Fibroblast of mammary gland (primary cell): ENCODE results near the gene PTGDR.
A peak's percentile ranks its signal among the peaks of the same experiment; 100 is the strongest.

Experiments
- DNase-seq: peaks from one replicate; pipeline ENCODE4 v3.0.0-alpha.2; 2010; ENCODE audit warnings: low read depth
- H3K4me3 ChIP-seq: 2 replicates; pipeline ENCODE4 v1.5.1; 2011; ENCODE audit warnings: low read depth, mild to moderate bottlenecking, low read length, moderate library complexity; ENCODE audit not compliant: control insufficient read depth
- TF ChIP-seq, protein P1 (sequence below): conservative IDR thresholded peaks from 2 replicates; pipeline ENCODE4 v1.5.1; 2011; ENCODE audit warnings: low read depth, low read length, inconsistent platforms; ENCODE audit not compliant: control insufficient read depth, insufficient read depth

Gene PTGDR

GRCh38 chr14:52305014-52305413 lies 37.5 kb downstream of the PTGDR start:
- DNase-seq, result no peak
- H3K4me3 ChIP-seq, result no peak overlapping the region
- TF ChIP-seq, protein P1, sequence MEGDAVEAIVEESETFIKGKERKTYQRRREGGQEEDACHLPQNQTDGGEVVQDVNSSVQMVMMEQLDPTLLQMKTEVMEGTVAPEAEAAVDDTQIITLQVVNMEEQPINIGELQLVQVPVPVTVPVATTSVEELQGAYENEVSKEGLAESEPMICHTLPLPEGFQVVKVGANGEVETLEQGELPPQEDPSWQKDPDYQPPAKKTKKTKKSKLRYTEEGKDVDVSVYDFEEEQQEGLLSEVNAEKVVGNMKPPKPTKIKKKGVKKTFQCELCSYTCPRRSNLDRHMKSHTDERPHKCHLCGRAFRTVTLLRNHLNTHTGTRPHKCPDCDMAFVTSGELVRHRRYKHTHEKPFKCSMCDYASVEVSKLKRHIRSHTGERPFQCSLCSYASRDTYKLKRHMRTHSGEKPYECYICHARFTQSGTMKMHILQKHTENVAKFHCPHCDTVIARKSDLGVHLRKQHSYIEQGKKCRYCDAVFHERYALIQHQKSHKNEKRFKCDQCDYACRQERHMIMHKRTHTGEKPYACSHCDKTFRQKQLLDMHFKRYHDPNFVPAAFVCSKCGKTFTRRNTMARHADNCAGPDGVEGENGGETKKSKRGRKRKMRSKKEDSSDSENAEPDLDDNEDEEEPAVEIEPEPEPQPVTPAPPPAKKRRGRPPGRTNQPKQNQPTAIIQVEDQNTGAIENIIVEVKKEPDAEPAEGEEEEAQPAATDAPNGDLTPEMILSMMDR, result no peak

DNA sequence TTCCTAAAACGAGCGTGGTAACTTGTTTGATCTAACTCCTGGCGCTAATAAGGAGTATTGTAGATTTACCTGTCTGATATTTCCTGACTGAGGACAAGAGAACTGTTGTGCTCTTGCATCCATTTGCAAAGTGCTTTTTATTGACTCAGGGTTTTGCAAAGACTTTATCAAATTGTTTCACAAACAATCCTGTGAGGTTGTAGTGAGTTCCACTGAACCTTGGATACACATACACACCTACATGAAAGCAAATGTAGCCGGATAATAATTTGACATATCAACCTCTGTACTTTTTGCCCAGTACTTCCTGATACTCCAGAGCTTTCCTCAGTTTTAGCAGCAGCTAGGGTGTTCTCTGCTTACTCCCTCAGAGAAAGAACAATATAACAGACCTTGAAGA lies 39.9 kb downstream of the PTGDR start:
- DNase-seq, result no peak
- TF ChIP-seq, protein P1, result no peak
- H3K4me3 ChIP-seq, result no peak overlapping the region

GRCh38 chr14:52307905-52308304 lies 40.4 kb downstream of the PTGDR start:
- TF ChIP-seq, protein P1, result no peak
- DNase-seq, result peak; percentile 29
- no peak overlapping the region for H3K4me3 ChIP-seq

GRCh38 chr14:52310541-52310940 lies 43.0 kb downstream of the PTGDR start:
- no peak for DNase-seq
- TF ChIP-seq, protein P1, result no peak
- H3K4me3 ChIP-seq, result no peak overlapping the region

- DNase-seq, result peak; percentile 62
- TF ChIP-seq, protein P1, result no peak
- peak overlapping the region; percentile 75 for H3K4me3 ChIP-seq
These were observed 45.4 kb downstream of the PTGDR start for GRCh38 chr14:52312931-52313355.

DNA sequence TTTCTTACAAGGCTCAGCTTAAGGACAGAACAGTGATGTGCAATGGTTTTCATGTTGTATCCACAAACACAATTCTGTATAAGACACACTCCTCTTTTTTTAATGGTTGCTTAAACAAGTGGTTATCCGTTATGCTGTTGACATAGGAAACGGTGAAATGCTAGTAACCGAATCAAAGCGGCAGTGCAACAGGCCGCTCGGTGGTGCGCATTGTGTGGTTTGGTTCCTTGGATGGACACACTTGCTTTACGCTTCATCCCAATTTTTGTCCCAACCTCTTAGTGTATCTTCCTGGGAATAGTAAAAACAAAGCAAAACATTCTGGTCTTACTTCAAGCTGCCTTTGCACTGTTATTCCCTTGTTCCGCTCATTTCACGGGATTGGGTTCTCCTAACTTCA lies 46.0 kb downstream of the PTGDR start:
- peak overlapping the region; percentile 75 for H3K4me3 ChIP-seq
- DNase-seq, result peak; percentile 61
- TF ChIP-seq, protein P1, result no peak
